ENCODE measurements around the gene NUP160. TPM values are rescaled to one million over a fixed set of nuclear protein-coding genes. Genes with fewer than 3 reads are reported as not detected.
"Not testable (repeated sequence)": the region's sequence is repeated elsewhere in the genome, so short reads cannot be mapped to it uniquely, and the experiment has no call there.

NUP160 gene
- total RNA-seq, 2 experiments from 2014 or later, result 76.9 to 79.2 TPM

GRCh38 chr11:47848700-47849155, 578 bp upstream of the NUP160 start:
- Mint-ChIP-seq H3K4me3 (peak overlapping the region; percentile 95), H3K27ac (peak overlapping the region; percentile 99), H3K9me3 (no peaks in the 10 kb centered on the region), H3K27me3 (no peaks in the 10 kb centered on the region), H3K4me1 (peaks cover 29% of the 10 kb centered on the region), H3K36me3 (peaks cover 15% of the 10 kb centered on the region)
- no peak for DNase-seq

- Mint-ChIP-seq H3K4me3 (peak overlapping the region; percentile 95), H3K4me1 (peaks cover 29% of the 10 kb centered on the region)
Measured at GRCh38 chr11:47847537-47847891, 636 bp downstream of the NUP160 start.

GRCh38 chr11:47846998-47847397, 1.2 kb downstream of the NUP160 start:
- Mint-ChIP-seq H3K27me3 (no peaks in the 10 kb centered on the region), H3K27ac (peak overlapping the region; percentile 99), H3K36me3 (peaks cover 15% of the 10 kb centered on the region), H3K9me3 (no peaks in the 10 kb centered on the region), H3K4me3 (peak overlapping the region; percentile 95), H3K4me1 (peaks cover 29% of the 10 kb centered on the region)
- no peak for DNase-seq

More at GRCh38 chr11:47847537-47847891, 636 bp downstream of the NUP160 start:
- no peak for DNase-seq
- Mint-ChIP-seq H3K9me3 (no peaks in the 10 kb centered on the region), H3K36me3 (peaks cover 15% of the 10 kb centered on the region), H3K27ac (peak overlapping the region; percentile 99), H3K27me3 (no peaks in the 10 kb centered on the region)

- Mint-ChIP-seq H3K36me3 (peaks cover 15% of the 10 kb centered on the region), H3K27me3 (no peaks in the 10 kb centered on the region), H3K4me1 (peaks cover 15% of the 10 kb centered on the region), H3K9me3 (no peaks in the 10 kb centered on the region), H3K4me3 (no peak overlapping the region), H3K27ac (no peak overlapping the region)
- DNase-seq, result no peak
Measured at GRCh38 chr11:47843361-47844055, 4.6 kb downstream of the NUP160 start.

- H3K27ac Mint-ChIP-seq, result no peak overlapping the region
- H3K4me3 Mint-ChIP-seq, result no peak overlapping the region
- no peaks in the 10 kb centered on the region for H3K27me3 Mint-ChIP-seq
- H3K4me1 Mint-ChIP-seq, result peaks cover 15% of the 10 kb centered on the region
- H3K9me3 Mint-ChIP-seq, result no peaks in the 10 kb centered on the region
- DNase-seq, result no peak
- H3K36me3 Mint-ChIP-seq, result peaks cover 20% of the 10 kb centered on the region
Measured at GRCh38 chr11:47842749-47843148, 5.4 kb downstream of the NUP160 start.

- no peak for DNase-seq
- Mint-ChIP-seq H3K27ac (no peak overlapping the region), H3K9me3 (no peaks in the 10 kb centered on the region), H3K27me3 (no peaks in the 10 kb centered on the region), H3K4me1 (peaks cover 8% of the 10 kb centered on the region), H3K4me3 (no peak overlapping the region), H3K36me3 (peaks cover 20% of the 10 kb centered on the region)
Measured at GRCh38 chr11:47837929-47838328, 10.2 kb downstream of the NUP160 start.

GRCh38 chr11:47837292-47837691, 10.9 kb downstream of the NUP160 start:
- DNase-seq, result no peak
- Mint-ChIP-seq H3K27me3 (no peaks in the 10 kb centered on the region), H3K4me3 (no peak overlapping the region), H3K9me3 (no peaks in the 10 kb centered on the region), H3K36me3 (peaks cover 26% of the 10 kb centered on the region), H3K4me1 (peaks cover 11% of the 10 kb centered on the region), H3K27ac (no peak overlapping the region)

- H3K4me3 Mint-ChIP-seq, H3K27me3 Mint-ChIP-seq, DNase-seq, H3K9me3 Mint-ChIP-seq, H3K27ac Mint-ChIP-seq: not testable (repeated sequence)
- Mint-ChIP-seq H3K36me3 (peaks cover 48% of the 10 kb centered on the region), H3K4me1 (peaks cover 32% of the 10 kb centered on the region)
Measured at GRCh38 chr11:47830013-47830412, 18.1 kb downstream of the NUP160 start.

GRCh38 chr11:47828284-47828683, 19.9 kb downstream of the NUP160 start:
- Mint-ChIP-seq H3K4me3 (no peak overlapping the region), H3K36me3 (peaks cover 46% of the 10 kb centered on the region), H3K4me1 (peaks cover 25% of the 10 kb centered on the region), H3K27ac (peak overlapping the region; percentile 38), H3K27me3 (no peaks in the 10 kb centered on the region), H3K9me3 (no peaks in the 10 kb centered on the region)
- DNase-seq, result no peak

GRCh38 chr11:47822664-47823063, 25.5 kb downstream of the NUP160 start:
- not testable (repeated sequence) for H3K4me1 Mint-ChIP-seq, H3K27ac Mint-ChIP-seq, H3K27me3 Mint-ChIP-seq, DNase-seq, H3K9me3 Mint-ChIP-seq, H3K4me3 Mint-ChIP-seq
- H3K36me3 Mint-ChIP-seq, result peaks cover 29% of the 10 kb centered on the region

GRCh38 chr11:47819743-47820142, 28.4 kb downstream of the NUP160 start:
- H3K27ac Mint-ChIP-seq, result no peak overlapping the region
- no peaks in the 10 kb centered on the region for H3K27me3 Mint-ChIP-seq
- peaks cover 21% of the 10 kb centered on the region for H3K36me3 Mint-ChIP-seq
- DNase-seq, result no peak
- H3K4me3 Mint-ChIP-seq, result no peak overlapping the region
- no peaks in the 10 kb centered on the region for H3K4me1 Mint-ChIP-seq
- H3K9me3 Mint-ChIP-seq, result no peaks in the 10 kb centered on the region

- H3K36me3 Mint-ChIP-seq, result peaks cover 32% of the 10 kb centered on the region
Measured at GRCh38 chr11:47800759-47801158, 47.4 kb downstream of the NUP160 start.

GRCh38 chr11:47797633-47798032, 50.5 kb downstream of the NUP160 start:
- Mint-ChIP-seq H3K4me3 (no peak overlapping the region), H3K36me3 (peaks cover 36% of the 10 kb centered on the region), H3K4me1 (peaks cover 12% of the 10 kb centered on the region), H3K27me3 (no peaks in the 10 kb centered on the region), H3K27ac (peak overlapping the region; percentile 82), H3K9me3 (no peaks in the 10 kb centered on the region)
- peak; percentile 61 for DNase-seq

More at GRCh38 chr11:47800759-47801158, 47.4 kb downstream of the NUP160 start:
- H3K27ac Mint-ChIP-seq, result no peak overlapping the region
- peaks cover 12% of the 10 kb centered on the region for H3K4me1 Mint-ChIP-seq
- no peaks in the 10 kb centered on the region for H3K27me3 Mint-ChIP-seq
- no peaks in the 10 kb centered on the region for H3K9me3 Mint-ChIP-seq
- no peak for DNase-seq
- no peak overlapping the region for H3K4me3 Mint-ChIP-seq

GRCh38 chr11:47791774-47792430, 56.2 kb downstream of the NUP160 start:
- no peaks in the 10 kb centered on the region for H3K27me3 Mint-ChIP-seq
- no peak overlapping the region for H3K27ac Mint-ChIP-seq
- H3K4me3 Mint-ChIP-seq, result no peak overlapping the region
- H3K36me3 Mint-ChIP-seq, result peaks cover 27% of the 10 kb centered on the region
- peaks cover 5% of the 10 kb centered on the region for H3K4me1 Mint-ChIP-seq
- DNase-seq, result no peak
- no peaks in the 10 kb centered on the region for H3K9me3 Mint-ChIP-seq

GRCh38 chr11:47790017-47790416, 58.1 kb downstream of the NUP160 start:
- H3K4me1 Mint-ChIP-seq, H3K27ac Mint-ChIP-seq, DNase-seq, H3K4me3 Mint-ChIP-seq, H3K9me3 Mint-ChIP-seq, H3K27me3 Mint-ChIP-seq: not testable (repeated sequence)
- peaks cover 24% of the 10 kb centered on the region for H3K36me3 Mint-ChIP-seq

GRCh38 chr11:47788181-47788580, 60.0 kb downstream of the NUP160 start:
- no peak overlapping the region for H3K4me3 Mint-ChIP-seq

More at GRCh38 chr11:47788181-47788580, 60.0 kb downstream of the NUP160 start:
- H3K9me3 Mint-ChIP-seq, result no peaks in the 10 kb centered on the region
- no peak for DNase-seq
- no peak overlapping the region for H3K27ac Mint-ChIP-seq
- H3K36me3 Mint-ChIP-seq, result peaks cover 26% of the 10 kb centered on the region
- no peaks in the 10 kb centered on the region for H3K27me3 Mint-ChIP-seq
- H3K4me1 Mint-ChIP-seq, result peaks cover 5% of the 10 kb centered on the region
